Liver (tissue), 9 donors: ENCODE data around the gene FOXI1. TPM values are rescaled to one million over a fixed set of nuclear protein-coding genes. Genes with fewer than 3 reads are reported as not detected.

Experiments
- DNase-seq: peaks from one replicate; pipeline ENCODE4 v3.0.0-alpha.2; 2017; ENCODE audit warnings: low spot score
- H3K27ac ChIP-seq, 2 donors: one replicate each; pipeline ENCODE4 v1.7.0; 2013; ENCODE audit warnings: inconsistent platforms in 2 of 2, low read length in 2 of 2, control low read depth in 1 of 2, low read depth in 1 of 2, mild to moderate bottlenecking in 1 of 2
- H3K27me3 ChIP-seq, 4 donors: one replicate each; pipeline versions ENCODE4 v1.6.1 to v1.7.0; 2013; ENCODE audit warnings: low read length in 3 of 4, inconsistent platforms in 1 of 4, mild to moderate bottlenecking in 1 of 4, moderate library complexity in 1 of 4; ENCODE audit not compliant: control insufficient read depth in 4 of 4, insufficient read depth in 4 of 4
- H3K36me3 ChIP-seq, 4 donors: one replicate each; pipeline versions ENCODE4 v1.6.1 to v1.7.0; 2013; ENCODE audit warnings: low read length in 3 of 4, mild to moderate bottlenecking in 3 of 4, low read depth in 1 of 4, moderate library complexity in 1 of 4; ENCODE audit not compliant: control insufficient read depth in 4 of 4, insufficient read depth in 3 of 4
- H3K4me1 ChIP-seq, 4 donors: one replicate each; pipeline versions ENCODE4 v1.6.1 to v1.7.0; 2013; ENCODE audit warnings: low read length in 3 of 4, mild to moderate bottlenecking in 3 of 4, moderate library complexity in 1 of 4; ENCODE audit not compliant: control insufficient read depth in 4 of 4, insufficient read depth in 4 of 4
- H3K4me3 ChIP-seq, 3 donors: one replicate each; pipeline versions ENCODE4 v1.6.1 to v1.7.0; 2013; ENCODE audit warnings: low read length in 3 of 3, control low read depth in 1 of 3, low read depth in 1 of 3, mild to moderate bottlenecking in 1 of 3
- H3K9ac ChIP-seq, 2 donors: one replicate each; pipeline ENCODE4 v1.7.0; 2013; ENCODE audit warnings: low read length in 2 of 2, mild to moderate bottlenecking in 2 of 2, moderate library complexity in 2 of 2, control low read depth in 1 of 2, low read depth in 1 of 2
- H3K9me3 ChIP-seq, 4 donors: one replicate each; pipeline versions ENCODE4 v1.6.1 to v1.7.0; 2013; ENCODE audit warnings: low read length in 3 of 4; ENCODE audit not compliant: control insufficient read depth in 4 of 4
- EGR1 ChIP-seq, 2 donors: IDR thresholded peaks; 2 replicates each; pipeline ENCODE4 v1.6.1; 2016 to 2018; ENCODE audit warnings: antibody characterized with exemption in 2 of 2, low read depth in 2 of 2
- FOXA1 ChIP-seq: IDR thresholded peaks from 2 replicates; pipeline ENCODE4 v1.6.1; 2016; ENCODE audit warnings: antibody characterized with exemption
- FOXA2 ChIP-seq: IDR thresholded peaks from 2 replicates; pipeline ENCODE4 v1.6.1; 2016; ENCODE audit warnings: antibody characterized with exemption
- GABPA ChIP-seq, 2 donors: IDR thresholded peaks in 1 of 2; conservative IDR thresholded peaks in 1 of 2; 2 replicates each; pipeline ENCODE4 v1.6.1; 2016; ENCODE audit warnings: antibody characterized with exemption in 2 of 2, mild to moderate bottlenecking in 1 of 2, moderate library complexity in 1 of 2
- HNF4A ChIP-seq, 2 donors: conservative IDR thresholded peaks; 2 replicates each; pipeline ENCODE4 v1.6.1; 2016; ENCODE audit warnings: antibody characterized with exemption in 2 of 2, mild to moderate bottlenecking in 2 of 2
- HNF4G ChIP-seq: IDR thresholded peaks from 2 replicates; pipeline ENCODE4 v1.6.1; 2016; ENCODE audit warnings: antibody characterized with exemption
- JUND ChIP-seq, 2 donors: IDR thresholded peaks; 2 replicates each; pipeline ENCODE4 v1.6.1; 2016; ENCODE audit warnings: antibody characterized with exemption in 2 of 2
- NR2F2 ChIP-seq: IDR thresholded peaks from 2 replicates; pipeline ENCODE4 v1.6.1; 2016; ENCODE audit warnings: antibody characterized with exemption
- RAD21 ChIP-seq, 2 donors: IDR thresholded peaks; 2 replicates each; pipeline ENCODE4 v1.6.1; 2016; ENCODE audit warnings: antibody characterized with exemption in 2 of 2, mild to moderate bottlenecking in 2 of 2
- RXRA ChIP-seq, 2 donors: IDR thresholded peaks; 2 replicates each; pipeline ENCODE4 v1.6.1; 2017 to 2018; ENCODE audit warnings: antibody characterized with exemption in 2 of 2, mild to moderate bottlenecking in 1 of 2
- SP1 ChIP-seq: IDR thresholded peaks from 2 replicates; pipeline ENCODE4 v1.6.1; 2018; ENCODE audit warnings: antibody characterized with exemption, mild to moderate bottlenecking
- TAF1 ChIP-seq: conservative IDR thresholded peaks from 2 replicates; pipeline ENCODE4 v1.6.1; 2016; ENCODE audit warnings: antibody characterized with exemption, mild to moderate bottlenecking
- YY1 ChIP-seq: IDR thresholded peaks from 2 replicates; pipeline ENCODE4 v1.6.1; 2016; ENCODE audit warnings: antibody characterized with exemption, mild to moderate bottlenecking
- WGBS: extraction: QIAGEN DNeasy Blood & Tissue Kit; methylation state at CpG from one replicate; pipeline ENCODE4 v1.1.7; 2013; 5-methylcytosine and 5-hydroxymethylcytosine counted together
- polyA plus RNA-seq, 2 donors: library from polyadenylated mRNA; stranded (reverse) in 1 of 2; unstranded in 1 of 2; fragments of 200-250 nt in 1 of 2; fragments of >200 nt in 1 of 2; fragmentation: Nextera tagmentation in 1 of 2; extraction: Ambion mirVana in 1 of 2; gene quantifications; one replicate each; pipeline versions ENCODE4 v1.2.1 to v1.2.3, GENCODE V29; 2013 to 2015
- total RNA-seq, 2 donors: library from RNA; depleted of rRNA; stranded (reverse); fragments of >200 nt; gene quantifications; one replicate each; pipeline ENCODE4 v1.2.3, GENCODE V29; 2014
- TF ChIP-seq, protein P1 (sequence below): fragments of 150-350 bp; IDR thresholded peaks from 2 replicates; pipeline ENCODE4 v1.5.1; 2017; ENCODE audit warnings: improper control_type of control experiment, low read depth, low read length; ENCODE audit not compliant: missing input control
- TF ChIP-seq, protein P2 (sequence below): IDR thresholded peaks from 2 replicates; pipeline ENCODE4 v1.6.1; 2016; ENCODE audit warnings: antibody characterized with exemption
- TF ChIP-seq, protein P3 (sequence below): IDR thresholded peaks from 2 replicates; pipeline ENCODE4 v1.6.1; 2016; ENCODE audit warnings: antibody characterized with exemption
- TF ChIP-seq, protein P4 (sequence below): IDR thresholded peaks from 2 replicates; pipeline ENCODE4 v1.6.1; 2016; ENCODE audit warnings: antibody characterized with exemption
- TF ChIP-seq, protein P5 (sequence below): IDR thresholded peaks from 2 replicates; pipeline ENCODE4 v1.6.1; 2016; ENCODE audit warnings: antibody characterized with exemption, mild to moderate bottlenecking
- donor health status: healthy.
- donor health status: healthy.
- donor health status: healthy.
- donor health status: healthy.
- donor health status: healthy.

Gene FOXI1
- total and polyA plus RNA-seq, 4 donors: not detected

DNA sequence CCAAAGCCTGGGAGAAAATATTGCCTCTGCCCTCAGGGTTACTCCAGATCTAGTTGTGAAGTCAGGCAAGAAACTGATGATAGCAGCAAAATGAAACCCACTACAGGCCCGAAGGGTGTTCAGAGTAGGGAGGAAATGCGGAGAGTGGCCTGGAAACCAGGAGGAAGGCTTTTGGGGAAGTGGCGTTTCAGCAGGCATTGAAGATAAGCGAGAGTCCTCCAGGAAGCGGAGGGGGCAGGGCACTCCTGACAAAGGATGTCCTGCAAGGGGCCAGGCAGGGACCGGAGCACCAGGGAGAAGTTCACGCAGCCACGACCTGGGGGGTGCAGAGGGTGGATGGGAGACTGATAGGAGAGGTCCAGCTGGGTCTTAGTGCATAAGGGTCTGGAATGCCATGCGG lies 7.8 kb upstream of the FOXI1 start:
- DNase-seq: no peak
- no peaks in the 10 kb centered on the region for H3K27me3 ChIP-seq
- no peak overlapping the region for H3K4me3 ChIP-seq
- TF ChIP-seq, protein P1, sequence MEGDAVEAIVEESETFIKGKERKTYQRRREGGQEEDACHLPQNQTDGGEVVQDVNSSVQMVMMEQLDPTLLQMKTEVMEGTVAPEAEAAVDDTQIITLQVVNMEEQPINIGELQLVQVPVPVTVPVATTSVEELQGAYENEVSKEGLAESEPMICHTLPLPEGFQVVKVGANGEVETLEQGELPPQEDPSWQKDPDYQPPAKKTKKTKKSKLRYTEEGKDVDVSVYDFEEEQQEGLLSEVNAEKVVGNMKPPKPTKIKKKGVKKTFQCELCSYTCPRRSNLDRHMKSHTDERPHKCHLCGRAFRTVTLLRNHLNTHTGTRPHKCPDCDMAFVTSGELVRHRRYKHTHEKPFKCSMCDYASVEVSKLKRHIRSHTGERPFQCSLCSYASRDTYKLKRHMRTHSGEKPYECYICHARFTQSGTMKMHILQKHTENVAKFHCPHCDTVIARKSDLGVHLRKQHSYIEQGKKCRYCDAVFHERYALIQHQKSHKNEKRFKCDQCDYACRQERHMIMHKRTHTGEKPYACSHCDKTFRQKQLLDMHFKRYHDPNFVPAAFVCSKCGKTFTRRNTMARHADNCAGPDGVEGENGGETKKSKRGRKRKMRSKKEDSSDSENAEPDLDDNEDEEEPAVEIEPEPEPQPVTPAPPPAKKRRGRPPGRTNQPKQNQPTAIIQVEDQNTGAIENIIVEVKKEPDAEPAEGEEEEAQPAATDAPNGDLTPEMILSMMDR: no peak
- TF ChIP-seq FOXA1: no peak
- no peak for TF ChIP-seq HNF4A (conservative IDR thresholded peaks at IDR 0.05)
- TF ChIP-seq GABPA (IDR thresholded peaks at IDR 0.05 in 1 of 2, conservative IDR thresholded peaks at IDR 0.05 in 1 of 2): no peak
- no peak for TF ChIP-seq FOXA2
- TF ChIP-seq EGR1 (IDR thresholded peaks at IDR 0.05; ENCODE audit: low read depth in 2 of 2): peak in 1 of 2 donors; percentile 38
- TF ChIP-seq, protein P2, sequence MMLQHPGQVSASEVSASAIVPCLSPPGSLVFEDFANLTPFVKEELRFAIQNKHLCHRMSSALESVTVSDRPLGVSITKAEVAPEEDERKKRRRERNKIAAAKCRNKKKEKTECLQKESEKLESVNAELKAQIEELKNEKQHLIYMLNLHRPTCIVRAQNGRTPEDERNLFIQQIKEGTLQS: no peak
- TF ChIP-seq YY1: no peak
- peak; percentile 92 for TF ChIP-seq NR2F2
- no peak for TF ChIP-seq SP1
- TF ChIP-seq HNF4G: no peak
- TF ChIP-seq, protein P3, sequence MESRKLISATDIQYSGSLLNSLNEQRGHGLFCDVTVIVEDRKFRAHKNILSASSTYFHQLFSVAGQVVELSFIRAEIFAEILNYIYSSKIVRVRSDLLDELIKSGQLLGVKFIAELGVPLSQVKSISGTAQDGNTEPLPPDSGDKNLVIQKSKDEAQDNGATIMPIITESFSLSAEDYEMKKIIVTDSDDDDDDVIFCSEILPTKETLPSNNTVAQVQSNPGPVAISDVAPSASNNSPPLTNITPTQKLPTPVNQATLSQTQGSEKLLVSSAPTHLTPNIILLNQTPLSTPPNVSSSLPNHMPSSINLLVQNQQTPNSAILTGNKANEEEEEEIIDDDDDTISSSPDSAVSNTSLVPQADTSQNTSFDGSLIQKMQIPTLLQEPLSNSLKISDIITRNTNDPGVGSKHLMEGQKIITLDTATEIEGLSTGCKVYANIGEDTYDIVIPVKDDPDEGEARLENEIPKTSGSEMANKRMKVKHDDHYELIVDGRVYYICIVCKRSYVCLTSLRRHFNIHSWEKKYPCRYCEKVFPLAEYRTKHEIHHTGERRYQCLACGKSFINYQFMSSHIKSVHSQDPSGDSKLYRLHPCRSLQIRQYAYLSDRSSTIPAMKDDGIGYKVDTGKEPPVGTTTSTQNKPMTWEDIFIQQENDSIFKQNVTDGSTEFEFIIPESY: no peak
- TF ChIP-seq, protein P4, sequence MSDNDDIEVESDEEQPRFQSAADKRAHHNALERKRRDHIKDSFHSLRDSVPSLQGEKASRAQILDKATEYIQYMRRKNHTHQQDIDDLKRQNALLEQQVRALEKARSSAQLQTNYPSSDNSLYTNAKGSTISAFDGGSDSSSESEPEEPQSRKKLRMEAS: peak; percentile 54
- no peak for TF ChIP-seq JUND (IDR thresholded peaks at IDR 0.05)
- TF ChIP-seq, protein P5, sequence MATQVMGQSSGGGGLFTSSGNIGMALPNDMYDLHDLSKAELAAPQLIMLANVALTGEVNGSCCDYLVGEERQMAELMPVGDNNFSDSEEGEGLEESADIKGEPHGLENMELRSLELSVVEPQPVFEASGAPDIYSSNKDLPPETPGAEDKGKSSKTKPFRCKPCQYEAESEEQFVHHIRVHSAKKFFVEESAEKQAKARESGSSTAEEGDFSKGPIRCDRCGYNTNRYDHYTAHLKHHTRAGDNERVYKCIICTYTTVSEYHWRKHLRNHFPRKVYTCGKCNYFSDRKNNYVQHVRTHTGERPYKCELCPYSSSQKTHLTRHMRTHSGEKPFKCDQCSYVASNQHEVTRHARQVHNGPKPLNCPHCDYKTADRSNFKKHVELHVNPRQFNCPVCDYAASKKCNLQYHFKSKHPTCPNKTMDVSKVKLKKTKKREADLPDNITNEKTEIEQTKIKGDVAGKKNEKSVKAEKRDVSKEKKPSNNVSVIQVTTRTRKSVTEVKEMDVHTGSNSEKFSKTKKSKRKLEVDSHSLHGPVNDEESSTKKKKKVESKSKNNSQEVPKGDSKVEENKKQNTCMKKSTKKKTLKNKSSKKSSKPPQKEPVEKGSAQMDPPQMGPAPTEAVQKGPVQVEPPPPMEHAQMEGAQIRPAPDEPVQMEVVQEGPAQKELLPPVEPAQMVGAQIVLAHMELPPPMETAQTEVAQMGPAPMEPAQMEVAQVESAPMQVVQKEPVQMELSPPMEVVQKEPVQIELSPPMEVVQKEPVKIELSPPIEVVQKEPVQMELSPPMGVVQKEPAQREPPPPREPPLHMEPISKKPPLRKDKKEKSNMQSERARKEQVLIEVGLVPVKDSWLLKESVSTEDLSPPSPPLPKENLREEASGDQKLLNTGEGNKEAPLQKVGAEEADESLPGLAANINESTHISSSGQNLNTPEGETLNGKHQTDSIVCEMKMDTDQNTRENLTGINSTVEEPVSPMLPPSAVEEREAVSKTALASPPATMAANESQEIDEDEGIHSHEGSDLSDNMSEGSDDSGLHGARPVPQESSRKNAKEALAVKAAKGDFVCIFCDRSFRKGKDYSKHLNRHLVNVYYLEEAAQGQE: no peak
- peak in 1 of 2 donors; percentile 18 for TF ChIP-seq RXRA (IDR thresholded peaks at IDR 0.05)
- peak in 1 of 2 donors; percentile 9 for TF ChIP-seq RAD21 (IDR thresholded peaks at IDR 0.05)
- no peak for TF ChIP-seq TAF1
- 58% methylated on average over 9 of the region's 9 CpGs for WGBS
- no peaks in the 10 kb centered on the region for H3K36me3 ChIP-seq
- H3K9ac ChIP-seq: no peak overlapping the region
- no peaks in the 10 kb centered on the region for H3K9me3 ChIP-seq
- no peak overlapping the region for H3K27ac ChIP-seq
- H3K4me1 ChIP-seq: peaks cover 0 to 4% (median 0%) of the 10 kb centered on the region in 4 donors
